Endothelial cell of umbilical vein (primary cell): ENCODE measurements around the gene LRRC8D. TPM values are rescaled to one million over a fixed set of nuclear protein-coding genes. Genes with fewer than 3 reads are reported as not detected.

Experiments
- BruUV-seq: library from RNA; stranded (reverse); fragments of 400-500 nt; replicated peaks from 2 replicates; lab custom pipeline; 2021; lab: Mats Ljungman, UMichigan
- CTCF ChIA-PET: fragments of 300-600, 350-600 bp; sonication (Branson Sonifier 250); formaldehyde crosslinking; loops from one replicate; lab custom pipeline; 2021; ENCODE audit warnings: antibody characterized with exemption, inconsistent platforms; lab: Charles Lee
- POLR2A ChIA-PET: fragments of 300-600, 350-600 bp; sonication (Branson Sonifier 250); formaldehyde crosslinking; loops from one replicate; lab custom pipeline; 2021; ENCODE audit warnings: antibody characterized with exemption, inconsistent platforms; lab: Charles Lee
- DNase-seq: peaks from one replicate; pipeline ENCODE4 v3.0.0-alpha.2; 2011; ENCODE audit warnings: low read depth, low spot score
- FAIRE-seq: peaks from 2 replicates; lab custom pipeline; 2011; peaks lifted over from hg19 to GRCh38; lab: Jason Lieb, UNC
- H2AFZ ChIP-seq: 2 replicates; pipeline ENCODE4 v1.6.0; 2012; ENCODE audit warnings: low read depth, low read length, control low read depth, inconsistent platforms
- H3K27ac ChIP-seq: 2 replicates; pipeline ENCODE4 v1.5.1; 2011; ENCODE audit warnings: low read depth, mild to moderate bottlenecking, control low read depth, low read length, moderate library complexity; ENCODE audit not compliant: insufficient read depth
- H3K27me3 ChIP-seq, 2 experiments: 2 replicates each; pipeline versions ENCODE4 v1.6.0 to v1.6.1; 2011; ENCODE audit warnings: low read length in 2 of 2, mixed read lengths in 1 of 2; ENCODE audit not compliant: control insufficient read depth in 2 of 2, insufficient read depth in 2 of 2
- H3K36me3 ChIP-seq, 2 experiments: 2 replicates in 1 of 2; 3 replicates in 1 of 2; pipeline ENCODE4 v1.5.1; 2011; ENCODE audit warnings: low read length in 2 of 2, mild to moderate bottlenecking in 1 of 2, moderate library complexity in 1 of 2; ENCODE audit not compliant: control insufficient read depth in 2 of 2, insufficient read depth in 2 of 2; ENCODE audit errors: extremely low read depth in 1 of 2
- H3K4me1 ChIP-seq: 3 replicates; pipeline ENCODE4 v1.5.1; 2011; ENCODE audit warnings: mild to moderate bottlenecking, low read length; ENCODE audit not compliant: control insufficient read depth, insufficient read depth; ENCODE audit errors: extremely low read depth
- H3K4me2 ChIP-seq: 2 replicates; pipeline ENCODE4 v1.6.1; 2011; ENCODE audit warnings: low read length, control low read depth, mixed read lengths; ENCODE audit not compliant: insufficient read depth
- H3K4me3 ChIP-seq, 3 experiments: fragments of 200-600 bp in 1 of 3; sonication (generic), shearing (Covaris generic) in 1 of 3; replicated peaks in 1 of 3; 2 replicates each; pipeline ENCODE4 v1.5.1; 2011 to 2016; ENCODE audit warnings: control low read depth in 3 of 3, low read length in 3 of 3, mild to moderate bottlenecking in 2 of 3, inconsistent platforms in 1 of 3, low read depth in 1 of 3, moderate library complexity in 1 of 3; ENCODE audit not compliant: insufficient read depth in 1 of 3
- H3K79me2 ChIP-seq: 2 replicates; pipeline ENCODE4 v1.6.0; 2012; ENCODE audit warnings: low read length, inconsistent platforms; ENCODE audit not compliant: control insufficient read depth, insufficient read depth
- H3K9ac ChIP-seq: replicated peaks from 2 replicates; pipeline ENCODE3; 2011; ENCODE audit warnings: low read length, control low read depth; ENCODE audit not compliant: insufficient read depth; ENCODE audit errors: extremely low read depth
- H3K9me1 ChIP-seq: replicated peaks from 3 replicates; pipeline ENCODE4 v1.6.0; 2011; ENCODE audit warnings: mild to moderate bottlenecking, low read length; ENCODE audit not compliant: control insufficient read depth, insufficient read depth; ENCODE audit errors: extremely low read depth
- H3K9me3 ChIP-seq: replicated peaks from 2 replicates; pipeline ENCODE4 v1.5.1; 2012; ENCODE audit warnings: low read length, inconsistent platforms; ENCODE audit not compliant: control insufficient read depth, insufficient read depth
- H4K20me1 ChIP-seq: replicated peaks from 2 replicates; pipeline ENCODE3; 2011; ENCODE audit warnings: mild to moderate bottlenecking, low read length; ENCODE audit not compliant: control insufficient read depth, insufficient read depth; ENCODE audit errors: extremely low read depth
- EZH2 ChIP-seq: IDR thresholded peaks from 2 replicates; pipeline ENCODE4 v1.6.1; 2012; ENCODE audit warnings: borderline replicate concordance, low read depth, mild to moderate bottlenecking, moderate library complexity, low read length, inconsistent platforms; ENCODE audit not compliant: severe bottlenecking
- FOS ChIP-seq: IDR thresholded peaks from 2 replicates; pipeline ENCODE4 v1.6.1; 2011; ENCODE audit warnings: mild to moderate bottlenecking, low read length, moderate library complexity, borderline replicate concordance; ENCODE audit not compliant: insufficient read depth
- GATA2 ChIP-seq: IDR thresholded peaks from 2 replicates; pipeline ENCODE4 v1.7.0; 2011; ENCODE audit warnings: low read depth, mild to moderate bottlenecking, moderate library complexity, mixed read lengths, low read length; ENCODE audit not compliant: insufficient read length, insufficient read depth
- JUN ChIP-seq: IDR thresholded peaks from 2 replicates; pipeline ENCODE4 v1.6.1; 2011; ENCODE audit warnings: borderline replicate concordance, low read depth; ENCODE audit not compliant: insufficient read length, insufficient read depth
- MYC ChIP-seq: IDR thresholded peaks from one replicate; pipeline ENCODE4 v1.6.1; 2011; ENCODE audit warnings: mild to moderate bottlenecking, low read depth, low read length
- POLR2A ChIP-seq: IDR thresholded peaks from 2 replicates; pipeline ENCODE4 v1.6.1; 2012; ENCODE audit warnings: low read depth, mild to moderate bottlenecking, control low read depth, low read length
- POLR2AphosphoS5 ChIP-seq: IDR thresholded peaks from 2 replicates; pipeline ENCODE4 v1.6.1; 2012; ENCODE audit warnings: low read depth, mild to moderate bottlenecking, control low read depth, low read length, moderate library complexity; ENCODE audit not compliant: insufficient read depth
- dilution Hi-C: fragments of 300-500 bp; cut with MboI; formaldehyde crosslinking; loops from one replicate; pipeline ENCODE4 v1.15.0; 2019; ENCODE audit warnings: low sequenced_read_pairs; ENCODE audit not compliant: extremely low pct_ligation_motif_present
- intact Hi-C: fragments of 100-400 bp; cut with micrococcal nuclease; formaldehyde crosslinking; loops from one replicate; pipeline ENCODE4 v1.10.0; 2022
- polyA plus RNA-seq, 4 experiments: library from polyadenylated mRNA; depleted of rRNA in 3 of 4; stranded (reverse) in 3 of 4; unstranded in 1 of 4; fragments of >200 nt; gene quantifications; 2 replicates each; pipeline versions ENCODE4 v1.2.1 to v1.2.3, GENCODE V29; 2011 to 2012; ENCODE audit warnings: missing spikeins in 1 of 4
- total RNA-seq: library from RNA; stranded (reverse); gene quantifications from 2 replicates; pipeline ENCODE4 v1.2.3, GENCODE V29; 2021
- TF ChIP-seq, protein P1 (sequence below): IDR thresholded peaks from 2 replicates; pipeline ENCODE4 v1.6.1; 2011; ENCODE audit not compliant: insufficient read depth, insufficient read length
- TF ChIP-seq, protein P2 (sequence below), 2 donors: IDR thresholded peaks; 1 replicate in 1 of 2; 2 replicates in 1 of 2; pipeline ENCODE4 v1.5.1; 2011; ENCODE audit warnings: low read length in 2 of 2, mild to moderate bottlenecking in 2 of 2, moderate library complexity in 2 of 2, control low read depth in 1 of 2, inconsistent platforms in 1 of 2, low read depth in 1 of 2; ENCODE audit not compliant: insufficient read depth in 1 of 2; ENCODE audit errors: extremely low read depth in 1 of 2

Gene LRRC8D
- total and polyA plus RNA-seq, 2 donors (not counting 3 experiments of a cell fraction or from before 2014, with no cell fraction given) = 31.9 to 37.7 TPM

DNA sequence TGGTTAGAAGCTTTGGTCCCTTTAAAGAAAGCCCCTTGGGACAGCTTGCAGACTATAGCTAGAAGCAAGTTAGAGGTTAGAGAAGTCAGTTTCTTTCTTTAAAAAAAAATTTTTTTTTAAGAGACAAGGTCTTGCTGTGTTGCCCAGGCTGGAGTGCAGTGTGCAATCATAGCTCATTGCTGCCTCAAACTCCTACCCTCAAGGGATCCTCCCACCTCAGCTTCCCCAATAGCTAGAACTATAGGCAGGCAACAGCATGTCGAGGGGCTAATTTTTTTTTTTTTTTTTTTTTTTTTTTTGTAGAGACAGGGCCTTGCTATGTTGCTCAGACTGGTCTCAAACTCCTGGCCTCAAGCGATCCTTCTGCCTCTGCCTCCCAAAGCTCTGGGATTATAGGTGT, 129.9 kb downstream of the LRRC8D start:
- peaks cover 5% of the 10 kb centered on the region for H3K4me1 ChIP-seq
- no peaks in the 10 kb centered on the region for H3K79me2 ChIP-seq
- BruUV-seq = no TSS peak
- H3K27me3 ChIP-seq = no peaks in the 10 kb centered on the region
- H2AFZ ChIP-seq = no peak overlapping the region
- FAIRE-seq = no peak
- no peak overlapping the region for H3K27ac ChIP-seq
- DNase-seq = no peak
- H4K20me1 ChIP-seq = no peaks in the 10 kb centered on the region
- H3K4me3 ChIP-seq = no peak overlapping the region
- ChIA-PET POLR2A (interaction anchor here (0.6 kb wide), 1 partner anchor 16 kb away, joined by 3 read pairs; no protein-coding TSS in a partner anchor), CTCF (interaction anchor here (0.7 to 2.0 kb wide), 5 partner anchors 13 to 170 kb away, joined by 3 to 10 read pairs (median 3); no protein-coding TSS in a partner anchor)
- TF ChIP-seq MYC = no peak
- TF ChIP-seq POLR2A = no peak
- TF ChIP-seq, protein P1, sequence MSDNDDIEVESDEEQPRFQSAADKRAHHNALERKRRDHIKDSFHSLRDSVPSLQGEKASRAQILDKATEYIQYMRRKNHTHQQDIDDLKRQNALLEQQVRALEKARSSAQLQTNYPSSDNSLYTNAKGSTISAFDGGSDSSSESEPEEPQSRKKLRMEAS = no peak
- no peak for TF ChIP-seq GATA2
- TF ChIP-seq, protein P2, sequence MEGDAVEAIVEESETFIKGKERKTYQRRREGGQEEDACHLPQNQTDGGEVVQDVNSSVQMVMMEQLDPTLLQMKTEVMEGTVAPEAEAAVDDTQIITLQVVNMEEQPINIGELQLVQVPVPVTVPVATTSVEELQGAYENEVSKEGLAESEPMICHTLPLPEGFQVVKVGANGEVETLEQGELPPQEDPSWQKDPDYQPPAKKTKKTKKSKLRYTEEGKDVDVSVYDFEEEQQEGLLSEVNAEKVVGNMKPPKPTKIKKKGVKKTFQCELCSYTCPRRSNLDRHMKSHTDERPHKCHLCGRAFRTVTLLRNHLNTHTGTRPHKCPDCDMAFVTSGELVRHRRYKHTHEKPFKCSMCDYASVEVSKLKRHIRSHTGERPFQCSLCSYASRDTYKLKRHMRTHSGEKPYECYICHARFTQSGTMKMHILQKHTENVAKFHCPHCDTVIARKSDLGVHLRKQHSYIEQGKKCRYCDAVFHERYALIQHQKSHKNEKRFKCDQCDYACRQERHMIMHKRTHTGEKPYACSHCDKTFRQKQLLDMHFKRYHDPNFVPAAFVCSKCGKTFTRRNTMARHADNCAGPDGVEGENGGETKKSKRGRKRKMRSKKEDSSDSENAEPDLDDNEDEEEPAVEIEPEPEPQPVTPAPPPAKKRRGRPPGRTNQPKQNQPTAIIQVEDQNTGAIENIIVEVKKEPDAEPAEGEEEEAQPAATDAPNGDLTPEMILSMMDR (IDR thresholded peaks at IDR 0.05; ENCODE audit: extremely low read depth in 1 of 2, insufficient read depth in 1 of 2, low read depth in 1 of 2, low read length in 2 of 2) = no peak
- TF ChIP-seq FOS = no peak
- no peak for TF ChIP-seq JUN
- TF ChIP-seq EZH2 = no peak
- TF ChIP-seq POLR2AphosphoS5 = no peak
- no peaks in the 10 kb centered on the region for H3K9me1 ChIP-seq
- dilution Hi-C loops (no loop called here), intact Hi-C loops (no loop called here)
- no peaks in the 10 kb centered on the region for H3K36me3 ChIP-seq
- no peak overlapping the region for H3K4me2 ChIP-seq
- no peaks in the 10 kb centered on the region for H3K9me3 ChIP-seq
- no peak overlapping the region for H3K9ac ChIP-seq
